MM.1S (cell line): ENCODE measurements around the gene DIS3L2.
"Not testable (repeated sequence)": the region's sequence is repeated elsewhere in the genome, so short reads cannot be mapped to it uniquely, and the experiment has no call there.

Experiments
- DNase-seq: peaks from one replicate; pipeline ENCODE4 v3.0.0-alpha.2; 2015
- H2AFZ ChIP-seq: fragments of 300-600 bp; sonication (generic); 2 replicates; pipeline ENCODE4 v1.6.0; 2016; ENCODE audit warnings: antibody characterized with exemption, low read length
- H3F3A ChIP-seq: fragments of 300-600 bp; sonication (generic); 2 replicates; pipeline ENCODE4 v1.6.1; 2016; ENCODE audit warnings: mild to moderate bottlenecking, antibody characterized with exemption, low read length, moderate library complexity, mixed read lengths; ENCODE audit not compliant: insufficient read depth
- H3K27ac ChIP-seq: fragments of 300-600 bp; sonication (generic); 2 replicates; pipeline ENCODE4 v1.5.1; 2016; ENCODE audit warnings: mild to moderate bottlenecking, low read length
- H3K27me3 ChIP-seq: fragments of 300-600 bp; sonication (generic); replicated peaks from 2 replicates; pipeline ENCODE4 v1.6.0; 2016; ENCODE audit warnings: low read length; ENCODE audit not compliant: insufficient read depth
- H3K36me3 ChIP-seq: fragments of 300-600 bp; sonication (generic); replicated peaks from 2 replicates; pipeline ENCODE4 v1.6.1; 2016; ENCODE audit warnings: mild to moderate bottlenecking, low read length, mixed read lengths; ENCODE audit not compliant: insufficient read depth
- H3K4me1 ChIP-seq: fragments of 300-600 bp; sonication (generic); 2 replicates; pipeline ENCODE4 v1.6.1; 2016; ENCODE audit warnings: low read length, mixed read lengths
- H3K4me2 ChIP-seq: fragments of 300-600 bp; sonication (generic); 2 replicates; pipeline ENCODE4 v1.6.0; 2016; ENCODE audit warnings: low read depth, low read length
- H3K4me3 ChIP-seq: fragments of 300-600 bp; sonication (generic); 2 replicates; pipeline ENCODE4 v1.5.1; 2016; ENCODE audit warnings: low read length, mixed read lengths
- H3K79me2 ChIP-seq: fragments of 300-600 bp; sonication (generic); 2 replicates; pipeline ENCODE4 v1.6.1; 2016; ENCODE audit warnings: mixed run types, low read length, mixed read lengths
- H3K9ac ChIP-seq: fragments of 300-600 bp; sonication (generic); 2 replicates; pipeline ENCODE4 v1.6.1; 2016; ENCODE audit warnings: low read length, mixed read lengths
- H3K9me2 ChIP-seq: fragments of 300-600 bp; sonication (generic); replicated peaks from 2 replicates; pipeline ENCODE4 v1.6.1; 2016; ENCODE audit warnings: mild to moderate bottlenecking, low read length, mixed read lengths; ENCODE audit not compliant: insufficient read depth
- H3K9me3 ChIP-seq: fragments of 300-600 bp; sonication (generic); replicated peaks from 2 replicates; pipeline ENCODE4 v1.6.1; 2016; ENCODE audit warnings: mild to moderate bottlenecking, low read length, mixed read lengths; ENCODE audit not compliant: insufficient read depth
- H4K20me1 ChIP-seq: fragments of 300-600 bp; sonication (generic); 2 replicates; pipeline ENCODE4 v1.6.1; 2016; ENCODE audit warnings: mild to moderate bottlenecking, low read length, moderate library complexity, mixed read lengths; ENCODE audit not compliant: insufficient read depth
- EZH2 ChIP-seq: fragments of 300-600 bp; sonication (generic); optimal IDR thresholded peaks from 2 replicates; pipeline ENCODE3; 2017; ENCODE audit warnings: low read depth, mild to moderate bottlenecking, antibody characterized with exemption, low read length, mixed read lengths
- EZH2phosphoT487 ChIP-seq: fragments of 300-600 bp; sonication (generic); IDR thresholded peaks from 2 replicates; pipeline ENCODE4 v1.6.1; 2018; ENCODE audit warnings: antibody characterized with exemption, low read length
- TF ChIP-seq, protein P1 (sequence below): fragments of 300-600 bp; sonication (generic); IDR thresholded peaks from 2 replicates; pipeline ENCODE4 v1.5.1; 2016; ENCODE audit warnings: antibody characterized with exemption, low read length, mixed read lengths

Gene DIS3L2

DNA sequence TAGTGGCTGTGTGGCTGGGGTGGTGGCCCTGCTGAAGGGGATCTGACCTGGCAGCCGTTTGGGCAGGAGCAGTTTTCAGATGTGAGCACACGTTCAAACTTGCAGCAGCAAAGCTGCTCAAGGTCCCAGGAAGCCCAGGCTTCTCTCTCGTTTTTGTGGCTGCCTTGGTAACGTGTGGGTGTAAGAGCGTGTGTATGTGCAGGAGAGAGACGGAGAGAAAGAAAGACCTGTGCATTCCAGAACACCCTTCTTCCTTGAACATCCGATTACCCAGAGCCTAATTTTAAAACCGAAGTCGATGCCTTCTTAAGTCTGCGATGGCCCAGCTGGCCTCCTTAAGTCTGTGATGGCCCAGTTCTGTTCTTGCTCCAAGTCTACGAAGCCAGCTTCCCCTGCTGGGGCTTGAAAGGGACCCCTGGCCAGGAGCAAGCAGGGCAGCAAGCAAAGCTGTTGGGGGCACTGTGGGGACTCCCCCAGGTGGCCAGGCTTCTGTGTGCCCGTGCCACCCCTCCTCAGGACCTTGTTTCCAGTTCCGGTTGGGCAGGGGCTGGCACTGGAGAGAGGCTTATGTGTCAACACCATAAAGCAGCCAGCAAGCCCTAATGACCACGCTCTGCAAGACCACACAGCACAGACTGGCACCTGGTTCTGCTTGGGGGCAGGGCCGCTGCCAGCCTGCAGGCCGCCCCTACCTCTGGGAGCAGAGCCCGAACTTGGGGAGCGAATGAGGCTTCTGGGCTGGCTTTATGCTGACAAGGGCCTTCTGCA, 361.2 kb downstream of the DIS3L2 start:
- Histone ChIP-seq H3K27ac (no peak overlapping the region), H3K9ac (no peak overlapping the region), H3F3A (no peaks in the 10 kb centered on the region), H3K36me3 (no peaks in the 10 kb centered on the region), H3K4me1 (no peaks in the 10 kb centered on the region), H3K4me2 (no peak overlapping the region), H3K9me3 (no peaks in the 10 kb centered on the region), H3K4me3 (no peak overlapping the region), H3K79me2 (no peaks in the 10 kb centered on the region), H3K27me3 (no peaks in the 10 kb centered on the region), H3K9me2 (no peaks in the 10 kb centered on the region), H4K20me1 (no peaks in the 10 kb centered on the region), H2AFZ (no peak overlapping the region)
- no peak for TF ChIP-seq EZH2
- DNase-seq, result no peak

DNA sequence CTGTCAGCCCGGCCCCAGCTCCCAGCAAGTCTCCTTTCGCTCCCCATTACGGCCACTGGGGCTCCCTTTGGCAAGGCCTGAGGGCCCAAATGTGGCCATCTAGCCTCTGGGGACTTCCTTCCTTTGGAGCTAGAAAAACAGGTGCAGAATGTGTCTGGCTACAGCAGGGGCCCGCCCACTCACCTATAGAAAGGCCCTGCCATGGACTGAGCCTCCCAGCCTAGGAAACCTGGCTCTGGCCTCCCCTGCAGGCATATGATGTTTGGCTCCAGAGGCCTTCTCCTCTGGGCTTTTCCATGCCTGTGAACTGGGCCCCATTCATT, 361.8 kb downstream of the DIS3L2 start:
- Histone ChIP-seq H3F3A (no peaks in the 10 kb centered on the region), H3K9me2 (no peaks in the 10 kb centered on the region), H2AFZ (no peak overlapping the region), H3K9me3 (no peaks in the 10 kb centered on the region), H3K9ac (no peak overlapping the region), H3K27ac (no peak overlapping the region), H3K4me1 (no peaks in the 10 kb centered on the region), H3K4me3 (no peak overlapping the region), H4K20me1 (no peaks in the 10 kb centered on the region), H3K27me3 (no peaks in the 10 kb centered on the region), H3K4me2 (no peak overlapping the region), H3K79me2 (no peaks in the 10 kb centered on the region), H3K36me3 (no peaks in the 10 kb centered on the region)
- no peak for TF ChIP-seq EZH2phosphoT487
- TF ChIP-seq EZH2, result no peak
- TF ChIP-seq, protein P1, sequence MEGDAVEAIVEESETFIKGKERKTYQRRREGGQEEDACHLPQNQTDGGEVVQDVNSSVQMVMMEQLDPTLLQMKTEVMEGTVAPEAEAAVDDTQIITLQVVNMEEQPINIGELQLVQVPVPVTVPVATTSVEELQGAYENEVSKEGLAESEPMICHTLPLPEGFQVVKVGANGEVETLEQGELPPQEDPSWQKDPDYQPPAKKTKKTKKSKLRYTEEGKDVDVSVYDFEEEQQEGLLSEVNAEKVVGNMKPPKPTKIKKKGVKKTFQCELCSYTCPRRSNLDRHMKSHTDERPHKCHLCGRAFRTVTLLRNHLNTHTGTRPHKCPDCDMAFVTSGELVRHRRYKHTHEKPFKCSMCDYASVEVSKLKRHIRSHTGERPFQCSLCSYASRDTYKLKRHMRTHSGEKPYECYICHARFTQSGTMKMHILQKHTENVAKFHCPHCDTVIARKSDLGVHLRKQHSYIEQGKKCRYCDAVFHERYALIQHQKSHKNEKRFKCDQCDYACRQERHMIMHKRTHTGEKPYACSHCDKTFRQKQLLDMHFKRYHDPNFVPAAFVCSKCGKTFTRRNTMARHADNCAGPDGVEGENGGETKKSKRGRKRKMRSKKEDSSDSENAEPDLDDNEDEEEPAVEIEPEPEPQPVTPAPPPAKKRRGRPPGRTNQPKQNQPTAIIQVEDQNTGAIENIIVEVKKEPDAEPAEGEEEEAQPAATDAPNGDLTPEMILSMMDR, result no peak
- DNase-seq, result no peak

DNA sequence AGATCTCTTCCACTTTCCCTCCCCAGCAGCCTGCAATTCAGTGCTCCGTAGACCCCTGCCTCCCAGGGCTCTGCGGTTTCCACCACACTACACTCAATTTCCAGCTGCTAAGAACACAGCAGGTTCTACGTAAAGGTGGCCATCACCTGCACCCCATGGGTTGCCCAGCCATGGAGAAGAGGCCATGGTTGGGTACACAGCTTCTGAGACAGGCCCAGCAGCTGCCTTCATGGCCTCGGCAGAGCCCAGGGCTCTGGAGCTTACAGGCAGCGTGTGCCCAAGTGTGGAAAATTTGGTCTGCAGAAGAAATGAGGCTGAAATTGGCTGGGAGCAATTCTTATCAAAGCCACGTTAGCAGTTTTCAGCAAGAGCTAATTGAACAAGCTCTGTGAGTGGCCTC, 362.5 kb downstream of the DIS3L2 start:
- DNase-seq, H2AFZ ChIP-seq, H3K4me2 ChIP-seq, H3K79me2 ChIP-seq, H3K9me2 ChIP-seq, H3K27ac ChIP-seq, H3K4me1 ChIP-seq, H3F3A ChIP-seq, H4K20me1 ChIP-seq, H3K9me3 ChIP-seq, H3K36me3 ChIP-seq, H3K9ac ChIP-seq, H3K4me3 ChIP-seq, H3K27me3 ChIP-seq: not testable (repeated sequence)

DNA sequence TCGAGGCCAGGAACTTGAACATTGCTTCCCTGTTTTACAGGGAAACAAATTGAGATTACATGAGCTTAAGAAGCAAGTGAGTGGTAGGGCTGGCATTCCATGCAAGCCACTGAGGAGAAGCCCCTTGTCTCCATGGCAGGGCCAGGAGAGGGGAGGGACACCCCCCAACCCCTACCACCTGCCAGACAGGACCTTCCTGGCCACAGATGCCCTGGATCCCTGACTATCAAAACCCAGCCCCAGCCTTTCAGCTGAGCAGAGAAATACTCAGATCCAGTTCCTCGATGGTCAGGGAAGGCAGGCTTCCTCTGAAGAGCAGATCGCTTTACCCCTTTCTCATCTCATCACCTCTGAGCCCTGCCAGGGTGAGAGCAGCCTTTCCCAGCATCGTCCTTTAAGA, 363.3 kb downstream of the DIS3L2 start:
- no peaks in the 10 kb centered on the region for H3K36me3 ChIP-seq
- H3K4me3 ChIP-seq, result no peak overlapping the region
- DNase-seq, result no peak
- H3K27ac ChIP-seq, result no peak overlapping the region
- H3F3A ChIP-seq, result no peaks in the 10 kb centered on the region
- no peak for TF ChIP-seq EZH2
- no peak for TF ChIP-seq EZH2phosphoT487
- TF ChIP-seq, protein P1, result no peak
- no peaks in the 10 kb centered on the region for H4K20me1 ChIP-seq
- H3K9me3 ChIP-seq, result no peaks in the 10 kb centered on the region
- H3K79me2 ChIP-seq, result no peaks in the 10 kb centered on the region
- H3K9ac ChIP-seq, result no peak overlapping the region
- H3K4me2 ChIP-seq, result no peak overlapping the region
- no peaks in the 10 kb centered on the region for H3K4me1 ChIP-seq
- no peaks in the 10 kb centered on the region for H3K9me2 ChIP-seq
- H3K27me3 ChIP-seq, result no peaks in the 10 kb centered on the region
- H2AFZ ChIP-seq, result no peak overlapping the region
